Heart left ventricle (tissue), 16 donors: ENCODE data around the gene SUMF1. TPM values are rescaled to one million over a fixed set of nuclear protein-coding genes. Genes with fewer than 3 reads are reported as not detected.

Source experiments
- ATAC-seq, 4 donors: fragments of 200-7000 bp; cut with Tn5 transposase; one replicate each; pipeline ENCODE4 v1.9.1; 2020 to 2022; ENCODE audit warnings: moderate library complexity in 4 of 4, mild to moderate bottlenecking in 3 of 4, moderate number of reproducible peaks in 1 of 4
- DNase-seq, 5 donors: peaks; one replicate each; pipeline ENCODE4 v3.0.0-alpha.2; 2020
- H3K27ac ChIP-seq, 12 donors: fragments of 200-600 bp; sonication (generic) in 4 of 12; one replicate each; pipeline versions ENCODE4 v1.5.0 to v1.8.0; 2016 to 2022; ENCODE audit warnings: mild to moderate bottlenecking in 2 of 12
- H3K27me3 ChIP-seq, 9 donors: fragments of 200-600 bp; sonication (generic) in 2 of 9; one replicate each; pipeline versions ENCODE4 v1.5.1 to v1.8.0; 2016 to 2022; ENCODE audit warnings: mild to moderate bottlenecking in 3 of 9
- H3K36me3 ChIP-seq, 9 donors: fragments of 200-600 bp; sonication (generic) in 2 of 9; one replicate each; pipeline versions ENCODE4 v1.5.0 to v1.8.0; 2018 to 2022; ENCODE audit warnings: mild to moderate bottlenecking in 2 of 9
- H3K4me1 ChIP-seq, 12 donors: fragments of 200-600 bp; sonication (generic) in 4 of 12; one replicate each; pipeline versions ENCODE4 v1.5.0 to v1.8.0; 2016 to 2022; ENCODE audit warnings: mild to moderate bottlenecking in 3 of 12
- H3K4me3 ChIP-seq, 12 donors: fragments of 200-600 bp; sonication (generic) in 4 of 12; one replicate each; pipeline versions ENCODE4 v1.5.0 to v1.8.0; 2017 to 2022; ENCODE audit warnings: mild to moderate bottlenecking in 9 of 12, moderate library complexity in 4 of 12
- H3K9me3 ChIP-seq, 12 donors: fragments of 200-600 bp; sonication (generic) in 4 of 12; one replicate each; pipeline versions ENCODE4 v1.5.0 to v1.8.0; 2016 to 2022; ENCODE audit warnings: mild to moderate bottlenecking in 1 of 12
- POLR2A ChIP-seq, 2 donors: fragments of 450-650 bp; IDR thresholded peaks; one replicate each; pipeline ENCODE4 v1.6.1; 2017; ENCODE audit warnings: antibody characterized with exemption in 2 of 2, mild to moderate bottlenecking in 2 of 2, moderate library complexity in 2 of 2
- WGBS, 4 donors: extraction: QIAGEN DNeasy Blood & Tissue Kit in 2 of 4; methylation state at CpG; one replicate each; pipeline versions ENCODE4 v1.1.5 to v1.1.7; 2013 to 2018; 5-methylcytosine and 5-hydroxymethylcytosine counted together
- intact Hi-C, 10 donors: fragments of 100-400 bp; cut with DNase I; formaldehyde crosslinking; loops; one replicate each; pipeline versions ENCODE4 v1.11.1 to v1.14.2; 2022
- polyA plus RNA-seq, 2 donors: library from polyadenylated mRNA; stranded (reverse); fragments of 200-250 nt; gene quantifications; one replicate each; pipeline ENCODE4 v1.2.3, GENCODE V29; 2013
- total RNA-seq, 9 donors: library from RNA; depleted of rRNA in 2 of 9; stranded (reverse); fragments of >200 nt in 2 of 9; fragmentation: NEBNext Ultra II Directional in 3 of 9; extraction: Animal tissue kit (Norgen Biotek cat#: 25700) in 3 of 9; gene quantifications; one replicate each; pipeline versions ENCODE4 v1.1.0 to v1.2.4, GENCODE V29; 2016 to 2023
- TF ChIP-seq, protein P1 (sequence below), 12 donors: fragments of 200-600 bp; sonication (generic) in 4 of 12; IDR thresholded peaks; one replicate each; pipeline versions ENCODE4 v1.5.0 to v1.8.0; 2018 to 2022; ENCODE audit warnings: antibody characterized with exemption in 12 of 12, mild to moderate bottlenecking in 5 of 12
- donor health status: ischemic (EF 13 %, LVEDD 7.1; RV severe dilation, severe dysfunction).
- donor health status: healthy with polysubstance abuse.
- donor health status: DM: no; HTN: yes; CAD: no.
- donor health status: DM: no; HTN: no; CAD: no.
- donor health status: ischemic (EF 25% LVEDD 6.9; RV normal size, moderate dysfunction).
- donor health status: ischemic (EF 25% LVEDD 5.7; RV mildly dilated, moderate dysfunction).
- donor health status: healthy.
- donor health status: DM: yes; HTN: yes; CAD: no.
- donor health status: ischemic (EF 35%, LVEDD 5.7; RV mildly dilated, moderate dysfunction).
- donor health status: nonischemic (EF 11% LVEDD 7.7; RV severe dilation, severe dysfunction).
- donor health status: DM: yes; HTN: yes; CAD: no.
- donor health status: PGD.
- donor health status: ischemic (EF 29% LVEDD 5.4; RV normal size, mild dysfunction).
- donor health status: nonischemic (EF 23%, LVEDD 6.1; RV moderate dilation, normal function).

The SUMF1 gene
- total and polyA plus RNA-seq, 11 donors: 3.9 to 21.1 (median 11.2) TPM

DNA sequence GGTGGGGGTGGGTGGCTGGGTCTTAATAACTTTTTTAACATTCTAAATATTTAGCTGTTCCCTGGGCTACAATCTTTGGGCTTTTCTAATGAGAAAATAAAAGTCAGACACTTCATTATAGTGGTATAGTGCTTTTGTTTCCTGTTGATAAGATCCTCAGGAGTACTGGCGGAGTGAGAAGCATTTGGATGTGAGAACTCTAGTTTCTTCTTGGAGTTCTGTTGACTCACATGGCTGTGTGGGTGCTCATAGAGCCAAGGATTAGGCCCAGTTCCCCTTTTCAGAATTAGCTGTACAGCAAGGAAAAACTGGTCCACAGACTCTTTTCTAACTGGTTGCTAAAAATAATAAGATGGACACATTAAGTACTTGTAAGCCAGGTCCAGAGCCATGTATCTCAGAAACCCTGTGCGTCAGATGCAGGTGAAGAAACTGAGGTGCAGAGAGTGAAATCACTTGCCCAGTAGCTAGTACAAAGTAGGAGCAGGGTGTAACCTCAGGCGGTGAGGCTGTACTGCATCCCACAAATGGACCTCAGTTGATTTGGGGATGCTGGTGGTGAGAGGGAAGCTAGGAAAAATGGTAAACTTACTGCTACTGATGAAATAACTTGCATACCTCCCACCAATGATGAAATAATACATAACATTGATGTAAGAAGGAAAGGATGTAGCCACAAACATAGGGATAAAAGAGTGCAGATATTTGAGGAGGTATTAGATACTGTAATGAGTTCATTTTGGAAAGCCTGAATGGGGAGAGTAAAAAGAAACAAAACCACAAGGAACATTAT, 28.4 kb upstream of the SUMF1 start:
- DNase-seq: no peak
- Histone ChIP-seq H3K4me3 (peak overlapping the region in 10 of 12 donors; percentile 59 to 89 (median 76)), H3K27ac (peak overlapping the region in 10 of 12 donors; percentile 0 to 94 (median 80)), H3K36me3 (peaks cover 0 to 24% (median 16%) of the 10 kb centered on the region in 9 donors), H3K9me3 (no peaks in the 10 kb centered on the region), H3K4me1 (peaks cover 0 to 50% (median 28%) of the 10 kb centered on the region in 12 donors), H3K27me3 (no peaks in the 10 kb centered on the region)
- WGBS, 4 donors: 49 to 61% (median 50%) methylated on average over 3 of the region's 3 CpGs
- no peak for TF ChIP-seq POLR2A (IDR thresholded peaks at IDR 0.05)
- TF ChIP-seq, protein P1, sequence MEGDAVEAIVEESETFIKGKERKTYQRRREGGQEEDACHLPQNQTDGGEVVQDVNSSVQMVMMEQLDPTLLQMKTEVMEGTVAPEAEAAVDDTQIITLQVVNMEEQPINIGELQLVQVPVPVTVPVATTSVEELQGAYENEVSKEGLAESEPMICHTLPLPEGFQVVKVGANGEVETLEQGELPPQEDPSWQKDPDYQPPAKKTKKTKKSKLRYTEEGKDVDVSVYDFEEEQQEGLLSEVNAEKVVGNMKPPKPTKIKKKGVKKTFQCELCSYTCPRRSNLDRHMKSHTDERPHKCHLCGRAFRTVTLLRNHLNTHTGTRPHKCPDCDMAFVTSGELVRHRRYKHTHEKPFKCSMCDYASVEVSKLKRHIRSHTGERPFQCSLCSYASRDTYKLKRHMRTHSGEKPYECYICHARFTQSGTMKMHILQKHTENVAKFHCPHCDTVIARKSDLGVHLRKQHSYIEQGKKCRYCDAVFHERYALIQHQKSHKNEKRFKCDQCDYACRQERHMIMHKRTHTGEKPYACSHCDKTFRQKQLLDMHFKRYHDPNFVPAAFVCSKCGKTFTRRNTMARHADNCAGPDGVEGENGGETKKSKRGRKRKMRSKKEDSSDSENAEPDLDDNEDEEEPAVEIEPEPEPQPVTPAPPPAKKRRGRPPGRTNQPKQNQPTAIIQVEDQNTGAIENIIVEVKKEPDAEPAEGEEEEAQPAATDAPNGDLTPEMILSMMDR (IDR thresholded peaks at IDR 0.05): no peak
- ATAC-seq: no peak
- intact Hi-C loops: loop anchor here in 7 of 10 donors (5.0 to 10.0 kb wide), 5 partner anchors 87 to 141 kb away; no protein-coding TSS in a partner anchor

DNA sequence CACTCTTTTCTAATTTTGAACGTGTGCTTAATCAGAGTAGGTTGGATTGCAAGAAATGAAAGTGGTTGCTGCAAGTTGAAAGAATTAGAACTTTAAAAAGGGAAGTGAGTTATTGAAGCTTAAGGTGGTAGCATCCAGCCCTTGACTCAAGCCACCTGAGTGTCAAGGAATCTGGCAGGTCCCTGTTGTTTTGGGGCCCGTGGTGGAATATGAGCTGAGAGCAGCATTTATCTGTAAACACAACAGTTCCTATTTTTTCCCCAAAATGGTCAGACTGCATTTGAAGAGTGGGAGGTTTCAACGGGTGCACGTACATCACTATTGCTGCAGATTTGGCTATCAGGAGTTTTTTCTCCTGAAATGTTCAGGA, 27.8 kb upstream of the SUMF1 start:
- peaks cover 0 to 50% (median 28%) of the 10 kb centered on the region in 12 donors for H3K4me1 ChIP-seq
- DNase-seq (no peak), ATAC-seq (no peak)
- H3K36me3 ChIP-seq: peaks cover 0 to 18% (median 13%) of the 10 kb centered on the region in 9 donors
- H3K27ac ChIP-seq: peak overlapping the region in 11 of 12 donors; percentile 0 to 94 (median 78)
- H3K4me3 ChIP-seq: peak overlapping the region in 11 of 12 donors; percentile 59 to 96 (median 79)
- no peaks in the 10 kb centered on the region for H3K9me3 ChIP-seq
- intact Hi-C loops: loop anchor here in 9 of 10 donors (5.0 to 10.0 kb wide), 6 partner anchors 87 to 140 kb away; no protein-coding TSS in a partner anchor
- no peaks in the 10 kb centered on the region for H3K27me3 ChIP-seq
- 31 to 40% (median 39%) methylated on average over 4 of the region's 4 CpGs for WGBS, 4 donors
- TF ChIP-seq POLR2A (IDR thresholded peaks at IDR 0.05): no peak
- TF ChIP-seq, protein P1 (IDR thresholded peaks at IDR 0.05): no peak

DNA sequence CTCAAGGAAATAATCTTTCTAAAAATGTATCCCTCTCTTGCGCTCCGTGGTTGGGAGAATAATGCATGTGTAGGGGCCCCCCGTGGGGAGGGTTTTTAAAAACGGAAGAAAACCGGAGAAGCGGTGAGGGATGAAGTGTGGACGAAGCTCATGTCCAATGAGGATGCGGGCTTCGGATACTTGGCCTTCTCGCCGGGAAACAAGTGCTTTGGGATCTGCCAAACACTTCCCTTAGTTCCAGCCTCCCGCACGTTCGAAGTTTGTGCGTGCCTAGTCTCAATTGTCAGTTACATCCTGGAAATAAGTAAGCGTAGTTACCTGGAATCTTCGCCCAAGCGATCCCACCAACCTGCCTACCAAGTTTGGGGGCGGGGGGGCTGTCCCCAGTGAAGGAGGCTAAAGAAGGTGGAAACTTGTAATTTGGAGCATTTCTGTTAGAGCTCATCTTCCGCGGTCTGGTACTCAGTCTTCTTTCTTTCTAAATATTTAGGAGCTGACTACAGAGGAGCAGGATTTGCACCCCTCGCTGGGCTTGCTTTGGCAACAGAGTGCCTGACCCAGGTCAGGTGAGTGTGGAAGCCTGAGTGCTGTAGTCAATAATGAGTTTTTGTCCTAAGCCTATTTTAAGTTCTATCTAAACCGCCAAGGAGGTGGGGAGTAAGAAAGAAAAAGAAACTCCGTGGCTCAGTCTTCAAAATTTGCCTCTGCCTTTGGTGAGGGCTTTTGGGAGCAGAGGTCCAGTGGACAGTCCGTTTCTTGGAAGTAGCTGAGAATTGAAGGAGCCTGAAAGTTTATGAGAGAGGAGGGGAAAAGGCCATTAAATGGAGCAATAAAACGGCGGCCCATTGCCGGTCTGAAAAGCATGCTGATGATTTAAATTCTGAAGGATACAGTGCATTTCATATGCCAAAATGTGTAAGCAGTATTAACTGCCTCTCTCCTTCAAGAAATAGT, 27.1 kb upstream of the SUMF1 start:
- WGBS, 4 donors: 9 to 15% (median 10%) methylated on average over 28 of the region's 28 CpGs
- peaks cover 0 to 50% (median 28%) of the 10 kb centered on the region in 12 donors for H3K4me1 ChIP-seq
- no peaks in the 10 kb centered on the region for H3K9me3 ChIP-seq
- ATAC-seq: peak in 1 of 4 donors; percentile 16
- TF ChIP-seq POLR2A (IDR thresholded peaks at IDR 0.05): no peak
- TF ChIP-seq, protein P1 (IDR thresholded peaks at IDR 0.05): no peak
- no peaks in the 10 kb centered on the region for H3K27me3 ChIP-seq
- peak overlapping the region in 11 of 12 donors; percentile 28 to 94 (median 78) for H3K27ac ChIP-seq
- intact Hi-C loops: loop anchor here in 9 of 10 donors (1.0 to 10.0 kb wide), 9 partner anchors 27 to 141 kb away; partner anchors contain the start of gene SUMF1 (in 1 of the 9)
- peaks cover 0 to 16% (median 8%) of the 10 kb centered on the region in 9 donors for H3K36me3 ChIP-seq
- peak overlapping the region; percentile 59 to 96 (median 78) for H3K4me3 ChIP-seq
- peak; percentile 25 to 57 (median 38) for DNase-seq
